Prostate gland (tissue), 2 donors: ENCODE data around the gene ABCD2.

Experiments
- CTCF ChIP-seq, 4 experiments: fragments of 200-600 bp in 2 of 4; fragments of 450-650 bp in 2 of 4; sonication (generic) in 2 of 4; IDR thresholded peaks; 1 replicate in 3 of 4; 2 replicates in 1 of 4; pipeline ENCODE4 v1.5.1; 2016 to 2019; ENCODE audit warnings: antibody characterized with exemption in 4 of 4, mild to moderate bottlenecking in 2 of 4, moderate library complexity in 2 of 4
- POLR2A ChIP-seq: fragments of 450-650 bp; IDR thresholded peaks from one replicate; pipeline ENCODE4 v1.6.1; 2016; ENCODE audit warnings: antibody characterized with exemption, mild to moderate bottlenecking

- TF ChIP-seq POLR2A = no peak
- no peak for TF ChIP-seq CTCF (IDR thresholded peaks at IDR 0.05)
These were observed 116.9 kb downstream of the ABCD2 start for GRCh38 chr12:39502726-39503125.
